ENCODE data around the gene TBX19. TPM values are rescaled to one million over a fixed set of nuclear protein-coding genes. Genes with fewer than 3 reads are reported as not detected.

TBX19 gene
- total and polyA plus RNA-seq, 2 of the 4 experiments (the other 2 are of a cell fraction), result 0.18 to 0.89 TPM

DNA sequence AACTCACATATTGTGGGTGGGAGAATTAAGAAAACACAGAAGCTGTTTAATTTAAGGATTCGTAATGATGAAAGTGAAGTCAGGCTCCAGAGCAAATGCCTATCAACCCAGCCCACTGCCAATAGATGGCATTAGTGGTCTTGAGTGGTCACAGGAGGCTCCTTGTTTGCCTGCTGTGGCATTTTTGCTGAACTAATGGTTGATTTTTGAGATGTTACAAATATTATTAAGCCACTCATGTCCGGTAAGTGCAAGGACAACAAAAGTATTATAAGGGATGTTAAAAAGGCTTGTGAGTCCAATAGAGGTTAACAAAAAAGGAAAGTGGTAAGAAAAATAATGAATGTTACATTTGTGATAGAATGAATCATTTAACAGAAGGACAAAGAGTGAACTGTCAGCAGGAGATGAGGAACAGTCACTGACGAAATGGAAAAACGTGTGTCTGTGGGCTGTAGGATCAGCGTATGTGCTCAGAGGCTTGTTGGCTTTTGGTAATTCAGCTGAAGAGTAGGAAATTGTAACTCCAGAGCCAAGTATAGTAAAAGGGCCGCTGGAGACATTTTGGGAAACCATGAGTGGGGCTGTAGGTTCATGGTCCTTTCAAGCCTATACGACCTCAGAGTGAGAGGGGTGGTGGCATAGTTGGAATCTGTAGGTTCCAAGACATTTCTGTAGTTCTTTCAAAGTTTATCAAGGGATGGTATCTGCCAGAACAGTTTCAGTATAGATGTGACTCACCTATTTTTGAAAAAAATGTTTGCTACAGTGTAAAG lies 43.7 kb upstream of the TBX19 start:
- Histone ChIP-seq H3K18ac (ENCODE audit: low read depth, low read length) (no peak overlapping the region), H3K4me2 (ENCODE audit: low read depth, low read length) (no peak overlapping the region), H2AK9ac (replicated peaks; ENCODE audit: low read depth, low read length, poor library complexity) (no peak overlapping the region), H2BK15ac (ENCODE audit: low read depth, low read length) (no peak overlapping the region), H3K36me3 (ENCODE audit: control insufficient read depth, insufficient read depth, low read length) (peaks cover 34% of the 10 kb centered on the region), H4K91ac (ENCODE audit: insufficient read depth, low read depth, low read length) (no peak overlapping the region), H2AFZ (replicated peaks; ENCODE audit: low read length, poor library complexity) (no peak overlapping the region), H3K56ac (ENCODE audit: extremely low read depth, insufficient read depth, low read length) (no peak overlapping the region), H3K79me1 (ENCODE audit: low read depth in 1 of 2, low read length in 2 of 2) (peaks cover 14 to 29% of the 10 kb centered on the region in 2 experiments; a peak in 3 of 4 replicates), H2BK20ac (ENCODE audit: low read depth, low read length) (no peak overlapping the region), H3K4me3 (ENCODE audit: insufficient read depth, low read depth, low read length) (no peak overlapping the region), H2AK5ac (ENCODE audit: low read depth, low read length) (no peak overlapping the region), H2BK120ac (ENCODE audit: low read depth, low read length) (no peak overlapping the region), H4K5ac (ENCODE audit: low read depth, low read length) (no peak overlapping the region), H4K20me1 (ENCODE audit: insufficient read depth, low read length) (peaks cover 8% of the 10 kb centered on the region; the same call in 1 of the 2 replicates), H3K4ac (ENCODE audit: low read depth, low read length) (no peak overlapping the region), H3K9me1 (ENCODE audit: insufficient read depth, low read length) (peaks cover 11% of the 10 kb centered on the region), H2BK5ac (ENCODE audit: low read depth, low read length, poor library complexity, severe bottlenecking) (no peak overlapping the region), H3K9ac (ENCODE audit: low read depth, low read length) (no peak overlapping the region), H3K9me3 (ENCODE audit: control insufficient read depth, insufficient read depth, low read length) (no peaks in the 10 kb centered on the region), H3K4me1 (ENCODE audit: control insufficient read depth, insufficient read depth, low read length) (no peaks in the 10 kb centered on the region), H3K27ac (ENCODE audit: insufficient read depth, low read length) (no peak overlapping the region), H3K27me3 (ENCODE audit: control insufficient read depth, insufficient read depth, low read length) (no peaks in the 10 kb centered on the region), H3K23ac (ENCODE audit: low read depth, low read length) (no peak overlapping the region), H4K8ac (ENCODE audit: low read depth in 2 of 2, low read length in 2 of 2) (no peak overlapping the region), H3K14ac (replicated peaks; ENCODE audit: low read depth, low read length) (no peak overlapping the region)
- 97% methylated on average over 5 of the region's 7 CpGs; no CpG with 5 or more reads in 1 of the 2 experiments for WGBS, 2 experiments (ENCODE audit: extremely low coverage in 2 of 2, insufficient read length in 1 of 2)
- BruUV-seq (replicated peaks), result no TSS peak
- POLR2A ChIA-PET (ENCODE audit: unreplicated experiment), result no interaction called here
- intact Hi-C loops (cut with micrococcal nuclease), result no loop called here
- ATAC-seq (ENCODE audit: low read depth) (no peak), DNase-seq (no peak)
- CTCF ChIA-PET, result interaction anchor here (0.6 kb wide), 1 partner anchor 97 kb away, joined by 5 read pairs; no protein-coding TSS in a partner anchor
- dilution Hi-C loops (cut with HindIII; ENCODE audit: low sequenced_read_pairs, unreplicated experiment), result no loop called here
- no peak for TF ChIP-seq MAFK (IDR thresholded peaks at IDR 0.05; ENCODE audit: low read depth, low read length)
- no peak for TF ChIP-seq RFX5 (IDR thresholded peaks at IDR 0.05; ENCODE audit: low read depth, low read length)
- TF ChIP-seq SMC3 (IDR thresholded peaks at IDR 0.05; ENCODE audit: low read depth, low read length), result no peak
- TF ChIP-seq FOS (IDR thresholded peaks at IDR 0.05; ENCODE audit: low read depth, low read length), result no peak
- no peak for TF ChIP-seq POLR2A (IDR thresholded peaks at IDR 0.05; ENCODE audit: low read depth, low read length)
- no peak for TF ChIP-seq CHD1 (IDR thresholded peaks at IDR 0.05; ENCODE audit: low read depth, low read length)
- no peak for TF ChIP-seq RAD21 (IDR thresholded peaks at IDR 0.05; ENCODE audit: low read length)
- no peak for TF ChIP-seq MXI1 (IDR thresholded peaks at IDR 0.05; ENCODE audit: borderline replicate concordance, low read depth, low read length)
- in situ Hi-C loops (cut with MboI; ENCODE audit: low sequenced_read_pairs), result no loop called here
